ENCODE data around the gene PLEKHG7. TPM values are rescaled to one million over a fixed set of nuclear protein-coding genes. Genes with fewer than 3 reads are reported as not detected.
"Not testable (repeated sequence)": the region's sequence is repeated elsewhere in the genome, so short reads cannot be mapped to it uniquely, and the experiment has no call there.

The PLEKHG7 gene
- total RNA-seq, 2 donors from 2014 or later: not detected

DNA sequence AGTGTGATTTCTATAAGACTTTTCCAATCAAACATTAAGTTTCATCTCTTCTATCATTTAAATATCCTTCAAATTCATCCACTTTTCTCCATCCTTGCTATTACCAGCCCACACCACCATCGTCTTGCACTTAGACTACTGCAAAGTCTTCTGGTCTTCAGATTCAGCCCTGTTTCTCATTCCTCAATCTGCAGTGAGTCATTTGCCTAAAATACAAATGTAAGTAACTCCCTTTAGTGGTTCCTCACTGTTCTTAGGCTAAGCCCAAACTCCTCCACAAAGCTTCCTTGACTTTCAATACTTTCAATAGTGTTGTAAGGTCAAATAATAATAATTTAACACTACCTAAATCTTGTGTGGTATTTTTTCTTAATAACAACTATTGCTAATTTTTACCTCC lies 83.3 kb downstream of the PLEKHG7 start:
- H3K27ac Mint-ChIP-seq: no peak overlapping the region

GRCh38 chr12:92794356-92794755 lies 91.6 kb downstream of the PLEKHG7 start:
- not testable (repeated sequence) for H3K27ac Mint-ChIP-seq; H3K4me3 ChIP-seq (ENCODE audit: low read length); H3K27me3 Mint-ChIP-seq (ENCODE audit: insufficient read depth); H3K9ac ChIP-seq (ENCODE audit: extremely low read depth, low read length, poor library complexity, severe bottlenecking); H3K4me3 Mint-ChIP-seq; H3K9me3 ChIP-seq (ENCODE audit: control insufficient read depth, low read length); H3K27me3 ChIP-seq (ENCODE audit: control insufficient read depth, insufficient read depth, low read length, poor library complexity, severe bottlenecking); DNase-seq; H3K27ac ChIP-seq (ENCODE audit: low read depth, low read length); H3K4me1 ChIP-seq (ENCODE audit: control insufficient read depth, insufficient read depth, low read length)
- H3K36me3 ChIP-seq (ENCODE audit: control insufficient read depth, insufficient read depth, low read length): peaks cover 35% of the 10 kb centered on the region
- Mint-ChIP-seq H3K9me3 (peaks cover 12% of the 10 kb centered on the region), H3K4me1 (peaks cover 12% of the 10 kb centered on the region), H3K36me3 (ENCODE audit: low read depth) (peaks cover 48% of the 10 kb centered on the region)
- 93% methylated on average over 5 of the region's 5 CpGs; no CpG with 5 or more reads in 1 of the 2 experiments for WGBS, 2 experiments (ENCODE audit: insufficient coverage in 1 of 2, insufficient read length in 1 of 2)

More for the DNA sequence above, 83.3 kb downstream of the PLEKHG7 start:
- Mint-ChIP-seq H3K9me3 (peaks cover 8% of the 10 kb centered on the region), H3K4me3 (no peak overlapping the region), H3K36me3 (ENCODE audit: low read depth) (peaks cover 34% of the 10 kb centered on the region), H3K27me3 (ENCODE audit: insufficient read depth) (no peaks in the 10 kb centered on the region), H3K4me1 (no peaks in the 10 kb centered on the region)
- 98 to 100% methylated on average over 1 of the region's 1 CpG for WGBS, 2 experiments (ENCODE audit: insufficient coverage in 1 of 2, insufficient read length in 1 of 2)
- Histone ChIP-seq H3K9ac (ENCODE audit: extremely low read depth, low read length, poor library complexity, severe bottlenecking) (no peak overlapping the region), H3K4me1 (ENCODE audit: control insufficient read depth, insufficient read depth, low read length) (no peaks in the 10 kb centered on the region), H3K9me3 (ENCODE audit: control insufficient read depth, low read length) (no peaks in the 10 kb centered on the region), H3K36me3 (ENCODE audit: control insufficient read depth, insufficient read depth, low read length) (peaks cover 51% of the 10 kb centered on the region), H3K27ac (ENCODE audit: low read depth, low read length) (no peak overlapping the region), H3K27me3 (ENCODE audit: control insufficient read depth, insufficient read depth, low read length, poor library complexity, severe bottlenecking) (no peaks in the 10 kb centered on the region), H3K4me3 (ENCODE audit: low read length) (no peak overlapping the region)
- DNase-seq: no peak
- TF ChIP-seq, protein P1, sequence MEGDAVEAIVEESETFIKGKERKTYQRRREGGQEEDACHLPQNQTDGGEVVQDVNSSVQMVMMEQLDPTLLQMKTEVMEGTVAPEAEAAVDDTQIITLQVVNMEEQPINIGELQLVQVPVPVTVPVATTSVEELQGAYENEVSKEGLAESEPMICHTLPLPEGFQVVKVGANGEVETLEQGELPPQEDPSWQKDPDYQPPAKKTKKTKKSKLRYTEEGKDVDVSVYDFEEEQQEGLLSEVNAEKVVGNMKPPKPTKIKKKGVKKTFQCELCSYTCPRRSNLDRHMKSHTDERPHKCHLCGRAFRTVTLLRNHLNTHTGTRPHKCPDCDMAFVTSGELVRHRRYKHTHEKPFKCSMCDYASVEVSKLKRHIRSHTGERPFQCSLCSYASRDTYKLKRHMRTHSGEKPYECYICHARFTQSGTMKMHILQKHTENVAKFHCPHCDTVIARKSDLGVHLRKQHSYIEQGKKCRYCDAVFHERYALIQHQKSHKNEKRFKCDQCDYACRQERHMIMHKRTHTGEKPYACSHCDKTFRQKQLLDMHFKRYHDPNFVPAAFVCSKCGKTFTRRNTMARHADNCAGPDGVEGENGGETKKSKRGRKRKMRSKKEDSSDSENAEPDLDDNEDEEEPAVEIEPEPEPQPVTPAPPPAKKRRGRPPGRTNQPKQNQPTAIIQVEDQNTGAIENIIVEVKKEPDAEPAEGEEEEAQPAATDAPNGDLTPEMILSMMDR (conservative IDR thresholded peaks at IDR 0.05): no peak

DNA sequence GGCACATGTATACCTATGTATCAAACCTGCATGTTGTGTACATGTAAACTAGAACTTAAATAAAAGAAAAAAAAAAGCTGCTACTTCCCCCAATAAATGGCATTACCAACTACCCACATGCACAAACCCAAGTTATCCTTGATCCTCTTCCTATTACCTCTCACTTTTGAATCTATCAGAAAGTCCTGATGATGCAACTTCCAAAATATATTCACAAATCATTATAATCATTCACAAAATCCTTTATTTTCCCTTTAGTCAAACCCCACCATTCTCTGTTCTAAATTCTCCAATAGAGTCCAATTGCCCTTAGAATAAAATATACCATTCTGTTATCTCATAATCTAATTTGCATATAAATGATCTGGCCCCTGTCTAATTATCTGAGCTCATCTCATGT lies 92.0 kb downstream of the PLEKHG7 start:
- Mint-ChIP-seq H3K4me1 (peaks cover 12% of the 10 kb centered on the region), H3K27me3 (ENCODE audit: insufficient read depth) (no peaks in the 10 kb centered on the region), H3K9me3 (peaks cover 12% of the 10 kb centered on the region), H3K4me3 (no peak overlapping the region), H3K27ac (no peak overlapping the region), H3K36me3 (ENCODE audit: low read depth) (peaks cover 44% of the 10 kb centered on the region)
- Histone ChIP-seq H3K27ac (ENCODE audit: low read depth, low read length) (no peak overlapping the region), H3K9me3 (ENCODE audit: control insufficient read depth, low read length) (no peaks in the 10 kb centered on the region), H3K4me1 (ENCODE audit: control insufficient read depth, insufficient read depth, low read length) (no peaks in the 10 kb centered on the region), H3K9ac (ENCODE audit: extremely low read depth, low read length, poor library complexity, severe bottlenecking) (no peak overlapping the region), H3K36me3 (ENCODE audit: control insufficient read depth, insufficient read depth, low read length) (peaks cover 32% of the 10 kb centered on the region), H3K4me3 (ENCODE audit: low read length) (no peak overlapping the region), H3K27me3 (ENCODE audit: control insufficient read depth, insufficient read depth, low read length, poor library complexity, severe bottlenecking) (no peaks in the 10 kb centered on the region)
- no peak for DNase-seq
- TF ChIP-seq, protein P1 (conservative IDR thresholded peaks at IDR 0.05): no peak

- Histone ChIP-seq H3K4me3 (ENCODE audit: low read length) (no peak overlapping the region), H3K9ac (ENCODE audit: extremely low read depth, low read length, poor library complexity, severe bottlenecking) (no peak overlapping the region), H3K9me3 (ENCODE audit: control insufficient read depth, low read length) (no peaks in the 10 kb centered on the region), H3K27ac (ENCODE audit: low read depth, low read length) (no peak overlapping the region), H3K27me3 (ENCODE audit: control insufficient read depth, insufficient read depth, low read length, poor library complexity, severe bottlenecking) (no peaks in the 10 kb centered on the region), H3K36me3 (ENCODE audit: control insufficient read depth, insufficient read depth, low read length) (peaks cover 49% of the 10 kb centered on the region), H3K4me1 (ENCODE audit: control insufficient read depth, insufficient read depth, low read length) (no peaks in the 10 kb centered on the region)
- H3K4me3 Mint-ChIP-seq: no peak overlapping the region
- H3K4me1 Mint-ChIP-seq: peaks cover 12% of the 10 kb centered on the region
- DNase-seq: no peak
- TF ChIP-seq, protein P1 (conservative IDR thresholded peaks at IDR 0.05): no peak
- H3K27me3 Mint-ChIP-seq (ENCODE audit: insufficient read depth): no peaks in the 10 kb centered on the region
- H3K9me3 Mint-ChIP-seq: peaks cover 4% of the 10 kb centered on the region
- peaks cover 39% of the 10 kb centered on the region for H3K36me3 Mint-ChIP-seq (ENCODE audit: low read depth)
- no peak overlapping the region for H3K27ac Mint-ChIP-seq
These were observed 93.9 kb downstream of the PLEKHG7 start for GRCh38 chr12:92796650-92797049.
